MM.1S (cell line): Measurements from ENCODE around the gene NOS3.

ENCODE experiments used
- DNase-seq: peaks from one replicate; pipeline ENCODE4 v3.0.0-alpha.2; 2015
- H2AFZ ChIP-seq: fragments of 300-600 bp; sonication (generic); 2 replicates; pipeline ENCODE4 v1.6.0; 2016; ENCODE audit warnings: antibody characterized with exemption, low read length
- H3F3A ChIP-seq: fragments of 300-600 bp; sonication (generic); 2 replicates; pipeline ENCODE4 v1.6.1; 2016; ENCODE audit warnings: mild to moderate bottlenecking, antibody characterized with exemption, low read length, moderate library complexity, mixed read lengths; ENCODE audit not compliant: insufficient read depth
- H3K27ac ChIP-seq: fragments of 300-600 bp; sonication (generic); 2 replicates; pipeline ENCODE4 v1.5.1; 2016; ENCODE audit warnings: mild to moderate bottlenecking, low read length
- H3K27me3 ChIP-seq: fragments of 300-600 bp; sonication (generic); replicated peaks from 2 replicates; pipeline ENCODE4 v1.6.0; 2016; ENCODE audit warnings: low read length; ENCODE audit not compliant: insufficient read depth
- H3K36me3 ChIP-seq: fragments of 300-600 bp; sonication (generic); replicated peaks from 2 replicates; pipeline ENCODE4 v1.6.1; 2016; ENCODE audit warnings: mild to moderate bottlenecking, low read length, mixed read lengths; ENCODE audit not compliant: insufficient read depth
- H3K4me1 ChIP-seq: fragments of 300-600 bp; sonication (generic); 2 replicates; pipeline ENCODE4 v1.6.1; 2016; ENCODE audit warnings: low read length, mixed read lengths
- H3K4me2 ChIP-seq: fragments of 300-600 bp; sonication (generic); 2 replicates; pipeline ENCODE4 v1.6.0; 2016; ENCODE audit warnings: low read depth, low read length
- H3K4me3 ChIP-seq: fragments of 300-600 bp; sonication (generic); 2 replicates; pipeline ENCODE4 v1.5.1; 2016; ENCODE audit warnings: low read length, mixed read lengths
- H3K79me2 ChIP-seq: fragments of 300-600 bp; sonication (generic); 2 replicates; pipeline ENCODE4 v1.6.1; 2016; ENCODE audit warnings: mixed run types, low read length, mixed read lengths
- H3K9ac ChIP-seq: fragments of 300-600 bp; sonication (generic); 2 replicates; pipeline ENCODE4 v1.6.1; 2016; ENCODE audit warnings: low read length, mixed read lengths
- H3K9me2 ChIP-seq: fragments of 300-600 bp; sonication (generic); replicated peaks from 2 replicates; pipeline ENCODE4 v1.6.1; 2016; ENCODE audit warnings: mild to moderate bottlenecking, low read length, mixed read lengths; ENCODE audit not compliant: insufficient read depth
- H3K9me3 ChIP-seq: fragments of 300-600 bp; sonication (generic); replicated peaks from 2 replicates; pipeline ENCODE4 v1.6.1; 2016; ENCODE audit warnings: mild to moderate bottlenecking, low read length, mixed read lengths; ENCODE audit not compliant: insufficient read depth
- H4K20me1 ChIP-seq: fragments of 300-600 bp; sonication (generic); 2 replicates; pipeline ENCODE4 v1.6.1; 2016; ENCODE audit warnings: mild to moderate bottlenecking, low read length, moderate library complexity, mixed read lengths; ENCODE audit not compliant: insufficient read depth
- CTCF ChIP-seq: fragments of 300-600 bp; sonication (generic); IDR thresholded peaks from 2 replicates; pipeline ENCODE4 v1.5.1; 2016; ENCODE audit warnings: antibody characterized with exemption, low read length, mixed read lengths
- EZH2 ChIP-seq: fragments of 300-600 bp; sonication (generic); optimal IDR thresholded peaks from 2 replicates; pipeline ENCODE3; 2017; ENCODE audit warnings: low read depth, mild to moderate bottlenecking, antibody characterized with exemption, low read length, mixed read lengths
- EZH2phosphoT487 ChIP-seq: fragments of 300-600 bp; sonication (generic); IDR thresholded peaks from 2 replicates; pipeline ENCODE4 v1.6.1; 2018; ENCODE audit warnings: antibody characterized with exemption, low read length

NOS3 gene

GRCh38 chr7:150978126-150978789 lies 12.6 kb upstream of the NOS3 start, which contains the start of gene KCNH2:
Gene KCNH2 (minus strand): TSS chr7:150978321. CDS start chr7:150977913, 408 bp downstream.
- Histone ChIP-seq H3K9ac (peak within 1 kb of the TSS; percentile 36; the same call in 1 of the 2 replicates), H3K4me1 (peaks cover 30% of the 10 kb centered on the region), H3K27me3 (peaks cover 37% of the 10 kb centered on the region)

GRCh38 chr7:150979713-150980390 lies 11.0 kb upstream of the NOS3 start:
- H3K36me3 ChIP-seq: no peaks in the 10 kb centered on the region
- H3K27ac ChIP-seq: no peak overlapping the region
- no peak overlapping the region for H3K4me3 ChIP-seq
- H4K20me1 ChIP-seq: no peaks in the 10 kb centered on the region
- H3K9ac ChIP-seq: no peak overlapping the region
- H3K79me2 ChIP-seq: peaks cover 11% of the 10 kb centered on the region; the same call in 1 of the 2 replicates
- no peaks in the 10 kb centered on the region for H3K9me3 ChIP-seq
- H3K27me3 ChIP-seq: peaks cover 46% of the 10 kb centered on the region
- H3K9me2 ChIP-seq: no peaks in the 10 kb centered on the region
- H3F3A ChIP-seq: peaks cover 14% of the 10 kb centered on the region
- no peak overlapping the region for H2AFZ ChIP-seq
- no peak overlapping the region for H3K4me2 ChIP-seq
- DNase-seq: no peak
- peaks cover 19% of the 10 kb centered on the region for H3K4me1 ChIP-seq
- TF ChIP-seq EZH2 (no peak), CTCF (no peak), EZH2phosphoT487 (no peak)

More at GRCh38 chr7:150978126-150978789, 12.6 kb upstream of the NOS3 start, which contains the start of gene KCNH2:
- peaks cover 22% of the 10 kb centered on the region for H3F3A ChIP-seq
- H3K79me2 ChIP-seq: peaks cover 11% of the 10 kb centered on the region; the same call in 1 of the 2 replicates
- peak within 1 kb of the TSS; percentile 100 for H3K4me2 ChIP-seq
- H4K20me1 ChIP-seq: no peaks in the 10 kb centered on the region
- H3K36me3 ChIP-seq: no peaks in the 10 kb centered on the region
- H3K9me2 ChIP-seq: no peaks in the 10 kb centered on the region
- H3K27ac ChIP-seq: peak within 1 kb of the TSS; percentile 36; the same call in 1 of the 2 replicates
- DNase-seq: peak; percentile 73
- peak within 1 kb of the TSS; percentile 75 for H3K4me3 ChIP-seq
- H3K9me3 ChIP-seq: no peaks in the 10 kb centered on the region
- TF ChIP-seq CTCF: no peak
- TF ChIP-seq EZH2phosphoT487: no peak
- TF ChIP-seq EZH2: no peak
- peak within 1 kb of the TSS; percentile 78 for H2AFZ ChIP-seq

GRCh38 chr7:150980663-150981062 lies 10.2 kb upstream of the NOS3 start:
- DNase-seq: no peak
- Histone ChIP-seq H3K4me2 (no peak overlapping the region), H3K27ac (no peak overlapping the region), H4K20me1 (no peaks in the 10 kb centered on the region), H3K4me3 (no peak overlapping the region), H3K36me3 (no peaks in the 10 kb centered on the region), H3K9me2 (no peaks in the 10 kb centered on the region), H3K9ac (no peak overlapping the region), H3K27me3 (peaks cover 46% of the 10 kb centered on the region), H3K9me3 (no peaks in the 10 kb centered on the region), H2AFZ (no peak overlapping the region), H3K4me1 (peaks cover 15% of the 10 kb centered on the region), H3K79me2 (peaks cover 7% of the 10 kb centered on the region; the same call in 1 of the 2 replicates), H3F3A (peaks cover 8% of the 10 kb centered on the region; the same call in 1 of the 2 replicates)
- no peak for TF ChIP-seq EZH2

- no peak for DNase-seq
- H3K4me2 ChIP-seq: no peak overlapping the region
Measured at GRCh38 chr7:150981644-150982043, 9.2 kb upstream of the NOS3 start.

More at GRCh38 chr7:150981644-150982043, 9.2 kb upstream of the NOS3 start:
- Histone ChIP-seq H3K4me3 (no peak overlapping the region), H3K9ac (no peak overlapping the region), H3K27ac (no peak overlapping the region), H3K4me1 (peaks cover 6% of the 10 kb centered on the region; the same call in 1 of the 2 replicates), H3K27me3 (peaks cover 50% of the 10 kb centered on the region), H3K36me3 (no peaks in the 10 kb centered on the region), H2AFZ (no peak overlapping the region), H4K20me1 (no peaks in the 10 kb centered on the region), H3K79me2 (0 out of 2 replicates have a peak, but pooled peaks cover 4% of the 10 kb centered on the region), H3K9me3 (no peaks in the 10 kb centered on the region), H3K9me2 (no peaks in the 10 kb centered on the region), H3F3A (peaks cover 7% of the 10 kb centered on the region; the same call in 1 of the 2 replicates)
- TF ChIP-seq EZH2phosphoT487: no peak
- no peak for TF ChIP-seq EZH2
- no peak for TF ChIP-seq CTCF
